Heart left ventricle (tissue), 16 donors: Measurements from ENCODE around the gene NDFIP1. TPM values are rescaled to one million over a fixed set of nuclear protein-coding genes. Genes with fewer than 3 reads are reported as not detected.

Experiments
- ATAC-seq, 4 donors: fragments of 200-7000 bp; cut with Tn5 transposase; one replicate each; pipeline ENCODE4 v1.9.1; 2020 to 2022; ENCODE audit warnings: moderate library complexity in 4 of 4, mild to moderate bottlenecking in 3 of 4, moderate number of reproducible peaks in 1 of 4
- DNase-seq, 5 donors: peaks; one replicate each; pipeline ENCODE4 v3.0.0-alpha.2; 2020
- H3K27ac ChIP-seq, 12 donors: fragments of 200-600 bp; sonication (generic) in 4 of 12; one replicate each; pipeline versions ENCODE4 v1.5.0 to v1.8.0; 2016 to 2022; ENCODE audit warnings: mild to moderate bottlenecking in 2 of 12
- H3K27me3 ChIP-seq, 9 donors: fragments of 200-600 bp; sonication (generic) in 2 of 9; one replicate each; pipeline versions ENCODE4 v1.5.1 to v1.8.0; 2016 to 2022; ENCODE audit warnings: mild to moderate bottlenecking in 3 of 9
- H3K36me3 ChIP-seq, 9 donors: fragments of 200-600 bp; sonication (generic) in 2 of 9; one replicate each; pipeline versions ENCODE4 v1.5.0 to v1.8.0; 2018 to 2022; ENCODE audit warnings: mild to moderate bottlenecking in 2 of 9
- H3K4me1 ChIP-seq, 12 donors: fragments of 200-600 bp; sonication (generic) in 4 of 12; one replicate each; pipeline versions ENCODE4 v1.5.0 to v1.8.0; 2016 to 2022; ENCODE audit warnings: mild to moderate bottlenecking in 3 of 12
- H3K4me3 ChIP-seq, 12 donors: fragments of 200-600 bp; sonication (generic) in 4 of 12; one replicate each; pipeline versions ENCODE4 v1.5.0 to v1.8.0; 2017 to 2022; ENCODE audit warnings: mild to moderate bottlenecking in 9 of 12, moderate library complexity in 4 of 12
- H3K9me3 ChIP-seq, 12 donors: fragments of 200-600 bp; sonication (generic) in 4 of 12; one replicate each; pipeline versions ENCODE4 v1.5.0 to v1.8.0; 2016 to 2022; ENCODE audit warnings: mild to moderate bottlenecking in 1 of 12
- POLR2A ChIP-seq, 2 donors: fragments of 450-650 bp; IDR thresholded peaks; one replicate each; pipeline ENCODE4 v1.6.1; 2017; ENCODE audit warnings: antibody characterized with exemption in 2 of 2, mild to moderate bottlenecking in 2 of 2, moderate library complexity in 2 of 2
- WGBS, 4 donors: extraction: QIAGEN DNeasy Blood & Tissue Kit in 2 of 4; methylation state at CpG; one replicate each; pipeline versions ENCODE4 v1.1.5 to v1.1.7; 2013 to 2018; 5-methylcytosine and 5-hydroxymethylcytosine counted together
- intact Hi-C, 10 donors: fragments of 100-400 bp; cut with DNase I; formaldehyde crosslinking; loops; one replicate each; pipeline versions ENCODE4 v1.11.1 to v1.14.2; 2022
- polyA plus RNA-seq, 2 donors: library from polyadenylated mRNA; stranded (reverse); fragments of 200-250 nt; gene quantifications; one replicate each; pipeline ENCODE4 v1.2.3, GENCODE V29; 2013
- total RNA-seq, 9 donors: library from RNA; depleted of rRNA in 2 of 9; stranded (reverse); fragments of >200 nt in 2 of 9; fragmentation: NEBNext Ultra II Directional in 3 of 9; extraction: Animal tissue kit (Norgen Biotek cat#: 25700) in 3 of 9; gene quantifications; one replicate each; pipeline versions ENCODE4 v1.1.0 to v1.2.4, GENCODE V29; 2016 to 2023
- TF ChIP-seq, protein P1 (sequence below), 12 donors: fragments of 200-600 bp; sonication (generic) in 4 of 12; IDR thresholded peaks; one replicate each; pipeline versions ENCODE4 v1.5.0 to v1.8.0; 2018 to 2022; ENCODE audit warnings: antibody characterized with exemption in 12 of 12, mild to moderate bottlenecking in 5 of 12
- donor health status: ischemic (EF 13 %, LVEDD 7.1; RV severe dilation, severe dysfunction).
- donor health status: healthy with polysubstance abuse.
- donor health status: DM: no; HTN: yes; CAD: no.
- donor health status: DM: no; HTN: no; CAD: no.
- donor health status: ischemic (EF 25% LVEDD 6.9; RV normal size, moderate dysfunction).
- donor health status: ischemic (EF 25% LVEDD 5.7; RV mildly dilated, moderate dysfunction).
- donor health status: healthy.
- donor health status: DM: yes; HTN: yes; CAD: no.
- donor health status: ischemic (EF 35%, LVEDD 5.7; RV mildly dilated, moderate dysfunction).
- donor health status: nonischemic (EF 11% LVEDD 7.7; RV severe dilation, severe dysfunction).
- donor health status: DM: yes; HTN: yes; CAD: no.
- donor health status: PGD.
- donor health status: ischemic (EF 29% LVEDD 5.4; RV normal size, mild dysfunction).
- donor health status: nonischemic (EF 23%, LVEDD 6.1; RV moderate dilation, normal function).

NDFIP1 gene
- total and polyA plus RNA-seq, 11 donors: 26.6 to 69.3 (median 61.0) TPM

DNA sequence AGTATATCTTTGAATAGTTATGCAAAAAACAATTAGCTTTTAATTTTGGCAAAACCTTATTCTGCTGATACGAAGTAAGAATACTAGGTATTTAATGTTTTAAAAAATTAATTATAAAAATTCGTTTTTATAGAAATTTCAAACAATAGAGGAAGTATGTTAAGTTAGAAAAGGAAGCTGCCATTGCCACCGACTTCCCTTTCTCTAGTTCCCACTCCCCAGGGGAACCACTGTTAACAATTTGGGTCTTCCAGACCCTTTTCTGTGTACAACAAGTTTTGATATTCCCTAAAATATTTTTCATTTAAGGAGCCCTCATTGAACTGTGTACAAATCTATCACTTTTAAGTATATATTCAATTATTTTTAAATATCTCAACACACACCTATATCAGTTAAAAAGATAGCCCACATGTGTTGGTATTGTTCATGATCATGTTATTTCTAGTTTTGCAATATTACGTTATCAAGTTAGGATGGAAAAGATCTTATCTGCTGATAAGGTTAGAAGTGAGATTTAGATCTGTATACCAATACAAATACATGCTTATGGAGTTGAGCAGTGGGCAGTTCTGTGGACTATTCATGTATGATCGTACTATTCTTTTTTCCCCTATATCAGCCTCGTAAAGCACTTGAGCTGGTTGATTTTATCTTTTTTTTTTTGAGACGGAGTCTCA is 25.9 kb downstream of the NDFIP1 start:
- Histone ChIP-seq H3K4me3 (no peak overlapping the region), H3K9me3 (no peaks in the 10 kb centered on the region), H3K36me3 (peaks cover 0 to 80% (median 71%) of the 10 kb centered on the region in 9 donors), H3K4me1 (peaks cover 0 to 26% (median under 1%) of the 10 kb centered on the region in 12 donors), H3K27ac (peak overlapping the region in 1 of 12 donors; percentile 33), H3K27me3 (no peaks in the 10 kb centered on the region)
- DNase-seq (no peak), ATAC-seq (no peak)
- WGBS, 4 donors: 67 to 69% (median 69%) methylated on average over 7 of the region's 7 CpGs
- no peak for TF ChIP-seq POLR2A (IDR thresholded peaks at IDR 0.05)
- TF ChIP-seq, protein P1, sequence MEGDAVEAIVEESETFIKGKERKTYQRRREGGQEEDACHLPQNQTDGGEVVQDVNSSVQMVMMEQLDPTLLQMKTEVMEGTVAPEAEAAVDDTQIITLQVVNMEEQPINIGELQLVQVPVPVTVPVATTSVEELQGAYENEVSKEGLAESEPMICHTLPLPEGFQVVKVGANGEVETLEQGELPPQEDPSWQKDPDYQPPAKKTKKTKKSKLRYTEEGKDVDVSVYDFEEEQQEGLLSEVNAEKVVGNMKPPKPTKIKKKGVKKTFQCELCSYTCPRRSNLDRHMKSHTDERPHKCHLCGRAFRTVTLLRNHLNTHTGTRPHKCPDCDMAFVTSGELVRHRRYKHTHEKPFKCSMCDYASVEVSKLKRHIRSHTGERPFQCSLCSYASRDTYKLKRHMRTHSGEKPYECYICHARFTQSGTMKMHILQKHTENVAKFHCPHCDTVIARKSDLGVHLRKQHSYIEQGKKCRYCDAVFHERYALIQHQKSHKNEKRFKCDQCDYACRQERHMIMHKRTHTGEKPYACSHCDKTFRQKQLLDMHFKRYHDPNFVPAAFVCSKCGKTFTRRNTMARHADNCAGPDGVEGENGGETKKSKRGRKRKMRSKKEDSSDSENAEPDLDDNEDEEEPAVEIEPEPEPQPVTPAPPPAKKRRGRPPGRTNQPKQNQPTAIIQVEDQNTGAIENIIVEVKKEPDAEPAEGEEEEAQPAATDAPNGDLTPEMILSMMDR (IDR thresholded peaks at IDR 0.05): no peak
- intact Hi-C loops: no loop called here

DNA sequence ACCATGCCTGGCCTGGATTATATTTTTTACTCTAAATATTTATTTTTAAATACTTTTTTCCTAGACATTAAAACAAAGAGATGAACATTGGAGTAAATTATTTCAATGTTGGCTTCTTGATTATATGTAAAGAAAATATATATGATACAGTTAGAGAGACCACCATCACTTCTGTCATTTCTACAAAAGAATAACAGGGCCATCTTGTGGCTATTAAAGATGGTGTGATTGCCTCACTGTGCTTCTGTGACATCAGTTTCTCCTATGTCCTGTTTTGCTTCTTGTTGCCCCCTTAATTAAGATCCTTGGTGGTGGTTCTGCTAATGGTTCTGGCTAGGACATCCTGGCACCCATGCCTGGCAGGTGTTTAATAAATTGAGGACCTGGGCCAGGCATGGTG is 32.9 kb downstream of the NDFIP1 start:
- no peak for DNase-seq
- ATAC-seq: no peak
- Histone ChIP-seq H3K27me3 (no peaks in the 10 kb centered on the region), H3K4me3 (no peak overlapping the region), H3K36me3 (peaks cover 0 to 99% (median 85%) of the 10 kb centered on the region in 9 donors), H3K27ac (no peak overlapping the region), H3K4me1 (peaks cover 0 to 5% (median 0%) of the 10 kb centered on the region in 12 donors), H3K9me3 (no peaks in the 10 kb centered on the region)
- intact Hi-C loops: loop anchor here in 9 of 10 donors (5.0 to 10.0 kb wide), 4 partner anchors 129 to 449 kb away; partner anchors contain the start of gene GNPDA1 (in 3 of the 9)
- TF ChIP-seq, protein P1 (IDR thresholded peaks at IDR 0.05): peak in 1 of 12 donors; percentile 13
- no peak for TF ChIP-seq POLR2A (IDR thresholded peaks at IDR 0.05)

DNA sequence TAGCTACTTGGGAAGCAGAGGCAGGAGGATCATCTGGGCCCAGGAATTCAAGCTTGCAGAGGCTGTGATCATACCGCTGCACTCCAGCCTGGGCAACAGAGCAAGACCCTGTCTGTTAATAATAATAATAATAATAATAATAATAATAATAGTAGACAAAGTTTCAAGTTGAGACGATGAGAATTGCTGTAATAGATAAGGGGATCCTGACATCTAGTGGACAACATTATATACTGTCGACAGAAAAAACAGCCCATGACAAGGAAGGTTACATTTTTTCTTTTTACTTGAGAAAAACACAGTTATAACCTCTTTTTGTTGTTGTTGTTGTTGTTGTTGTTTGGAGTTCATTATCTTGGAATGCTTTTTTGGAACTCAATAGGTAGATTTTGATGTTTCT is 35.3 kb downstream of the NDFIP1 start:
- ATAC-seq (peak in 1 of 4 donors; percentile 42), DNase-seq (no peak)
- H3K9me3 ChIP-seq: no peaks in the 10 kb centered on the region
- no peak overlapping the region for H3K4me3 ChIP-seq
- no peaks in the 10 kb centered on the region for H3K27me3 ChIP-seq
- 39 to 47% (median 43%) methylated on average over 3 of the region's 3 CpGs for WGBS, 4 donors
- intact Hi-C loops: loop anchor here in 9 of 10 donors (1.0 to 10.0 kb wide), 6 partner anchors 132 to 452 kb away; partner anchors contain the start of gene GNPDA1 (in 3 of the 9)
- H3K36me3 ChIP-seq: peaks cover 0 to 99% (median 83%) of the 10 kb centered on the region in 9 donors
- peaks cover 0 to 5% (median 0%) of the 10 kb centered on the region in 12 donors for H3K4me1 ChIP-seq
- H3K27ac ChIP-seq: no peak overlapping the region
- TF ChIP-seq, protein P1 (IDR thresholded peaks at IDR 0.05): peak; percentile 39 to 67 (median 54)
- TF ChIP-seq POLR2A (IDR thresholded peaks at IDR 0.05): no peak

DNA sequence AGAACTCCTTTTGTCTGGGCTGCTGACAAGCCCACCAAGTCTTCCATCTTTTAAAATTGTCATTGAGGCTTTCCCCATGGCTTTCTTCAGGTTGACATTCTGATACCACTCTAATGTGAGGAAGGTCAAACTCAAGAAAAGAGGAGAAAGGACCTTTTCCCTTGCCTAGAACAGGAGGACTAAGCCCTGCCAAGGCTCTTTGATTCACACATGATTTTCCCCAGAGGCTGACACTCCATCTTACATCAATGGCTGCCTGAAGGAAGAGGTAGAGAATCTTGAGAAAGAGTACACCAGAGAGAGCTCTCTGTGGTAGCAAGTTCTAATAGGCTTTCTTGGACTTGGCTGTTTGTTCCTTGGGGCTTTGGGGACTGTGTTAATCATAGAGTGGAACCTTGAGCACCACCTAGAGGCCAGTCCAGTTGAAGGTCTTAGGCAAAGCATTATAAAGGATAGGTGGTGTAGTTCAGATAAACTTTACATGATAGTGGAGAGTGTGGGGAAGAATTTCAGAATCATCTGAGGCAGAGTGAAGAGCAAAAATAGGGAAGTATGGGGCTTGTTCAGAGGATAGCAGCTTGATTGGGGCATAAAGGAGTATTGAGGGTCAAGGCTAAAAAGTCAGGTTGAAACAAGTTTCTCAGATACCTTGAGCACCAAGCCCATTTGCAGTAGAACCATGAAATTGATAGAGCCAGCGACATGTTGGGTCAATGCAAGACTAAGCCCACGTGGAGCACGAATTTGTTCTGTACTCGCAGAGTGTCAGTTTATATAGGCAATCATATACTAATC is 36.7 kb downstream of the NDFIP1 start:
- no peaks in the 10 kb centered on the region for H3K27me3 ChIP-seq
- H3K4me1 ChIP-seq: peaks cover 0 to 5% (median 0%) of the 10 kb centered on the region in 12 donors
- DNase-seq: peak in 4 of 5 donors; percentile 60 to 70 (median 66)
- intact Hi-C loops: loop anchor here in 7 of 10 donors (2.0 to 10.0 kb wide), 6 partner anchors 128 to 552 kb away; partner anchors contain the start of gene GNPDA1 (in 2 of the 7)
- peaks cover 0 to 98% (median 83%) of the 10 kb centered on the region in 9 donors for H3K36me3 ChIP-seq
- 75 to 87% (median 83%) methylated on average over 4 of the region's 4 CpGs for WGBS, 4 donors
- peak; percentile 67 to 88 (median 84) for ATAC-seq
- no peak for TF ChIP-seq POLR2A (IDR thresholded peaks at IDR 0.05)
- TF ChIP-seq, protein P1 (IDR thresholded peaks at IDR 0.05): peak; percentile 54 to 79 (median 69)
- no peak overlapping the region for H3K27ac ChIP-seq
- H3K4me3 ChIP-seq: no peak overlapping the region
- no peaks in the 10 kb centered on the region for H3K9me3 ChIP-seq
